HUES64 (cell line): ENCODE data around the gene DOK1.

Source experiments
- H3K27ac ChIP-seq: 2 replicates; pipeline ENCODE4 v1.7.0; 2013; ENCODE audit warnings: low read depth, low read length, inconsistent platforms
- H3K27me3 ChIP-seq: 2 replicates; pipeline ENCODE4 v1.6.1; 2013; ENCODE audit warnings: mild to moderate bottlenecking, low read length; ENCODE audit not compliant: insufficient read depth
- H3K36me3 ChIP-seq: 2 replicates; pipeline ENCODE4 v1.6.1; 2013; ENCODE audit warnings: mild to moderate bottlenecking, low read length; ENCODE audit not compliant: insufficient read depth
- H3K4me1 ChIP-seq: 2 replicates; pipeline ENCODE4 v1.6.1; 2013; ENCODE audit warnings: mild to moderate bottlenecking, low read length, moderate library complexity; ENCODE audit not compliant: insufficient read depth
- H3K4me3 ChIP-seq: 2 replicates; pipeline ENCODE4 v1.5.1; 2013; ENCODE audit warnings: mild to moderate bottlenecking, low read length, moderate library complexity
- H3K9ac ChIP-seq: 2 replicates; pipeline ENCODE4 v1.6.1; 2013; ENCODE audit warnings: mild to moderate bottlenecking, low read depth, low read length
- H3K9me3 ChIP-seq: 2 replicates; pipeline ENCODE4 v1.6.1; 2013; ENCODE audit warnings: low read depth, low read length; ENCODE audit not compliant: insufficient read depth
- WGBS: fragments of 150-250, 120-280 bp; methylation state at CpG from one replicate; pipeline ENCODE4 v1.1.7; 2013; ENCODE audit warnings: missing lambda C conversion rate; 5-methylcytosine and 5-hydroxymethylcytosine counted together

The DOK1 gene

DNA sequence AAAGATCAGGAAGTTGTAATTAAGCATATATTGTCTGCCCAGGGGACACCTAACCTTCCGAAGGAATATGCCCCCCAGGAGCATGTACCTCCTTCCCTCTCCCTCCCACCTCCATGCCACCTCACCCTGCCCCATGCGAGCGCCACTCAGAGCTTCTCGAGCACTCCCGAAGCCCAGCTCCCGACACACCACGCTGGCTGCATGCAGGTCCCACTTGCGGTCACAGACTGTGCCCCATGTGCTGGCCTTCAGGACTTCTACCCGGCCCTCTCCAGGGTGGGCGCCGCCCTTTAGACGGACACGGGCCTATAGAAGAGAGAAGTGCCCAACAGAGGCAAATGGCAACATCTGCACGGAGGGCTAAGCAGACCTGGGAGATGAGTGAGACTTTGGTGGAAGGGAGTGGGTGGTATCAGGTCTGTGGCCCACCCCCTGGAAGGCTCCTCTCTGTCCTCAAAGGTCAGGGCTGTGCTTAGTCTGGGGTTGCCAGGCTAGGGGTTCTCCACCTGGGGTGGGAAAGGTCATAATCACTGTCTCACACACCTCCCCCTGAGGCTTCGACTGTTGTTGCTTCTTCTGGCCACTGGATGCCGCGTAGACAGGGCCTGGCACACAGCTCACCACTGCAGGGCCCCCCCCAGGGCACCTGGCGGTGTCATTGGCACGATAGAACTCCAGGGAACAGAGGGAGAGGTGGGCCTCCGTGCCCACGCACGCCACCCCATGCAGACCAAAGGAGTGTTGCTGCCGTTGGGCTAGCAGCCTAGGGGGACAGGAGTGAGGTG, 18.2 kb upstream of the DOK1 start:
- WGBS = 93% methylated on average over 23 of the region's 23 CpGs
- no peak overlapping the region for H3K4me3 ChIP-seq
- H3K9ac ChIP-seq = no peak overlapping the region
- H3K9me3 ChIP-seq = no peaks in the 10 kb centered on the region
- no peaks in the 10 kb centered on the region for H3K27me3 ChIP-seq
- 0 out of 2 replicates have a peak, but pooled peaks cover 4% of the 10 kb centered on the region for H3K4me1 ChIP-seq
- peaks cover 27% of the 10 kb centered on the region for H3K36me3 ChIP-seq
- no peak overlapping the region for H3K27ac ChIP-seq

DNA sequence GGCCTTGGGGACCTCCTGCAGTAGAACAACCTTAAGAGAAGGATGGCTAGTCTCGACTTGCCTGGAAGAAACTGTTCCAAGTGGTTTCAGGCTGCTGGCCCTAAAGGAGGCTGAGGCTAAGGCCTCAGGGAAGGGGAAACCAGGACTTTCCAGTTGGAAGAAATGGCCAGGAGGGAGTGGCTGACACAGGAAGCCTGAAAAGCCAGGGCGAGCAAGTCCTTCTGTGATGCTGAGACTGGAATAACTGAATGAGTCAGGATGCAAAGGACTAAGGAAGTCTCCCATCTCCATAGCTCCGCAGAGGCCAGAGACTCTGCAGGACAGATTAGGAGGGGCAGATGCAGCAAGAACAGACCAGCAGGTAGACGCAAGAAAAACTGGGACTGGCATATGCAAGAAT, 17.4 kb upstream of the DOK1 start:
- no peak overlapping the region for H3K27ac ChIP-seq
- whole genome bisulfite sequencing = 74% methylated on average over 4 of the region's 4 CpGs

DNA sequence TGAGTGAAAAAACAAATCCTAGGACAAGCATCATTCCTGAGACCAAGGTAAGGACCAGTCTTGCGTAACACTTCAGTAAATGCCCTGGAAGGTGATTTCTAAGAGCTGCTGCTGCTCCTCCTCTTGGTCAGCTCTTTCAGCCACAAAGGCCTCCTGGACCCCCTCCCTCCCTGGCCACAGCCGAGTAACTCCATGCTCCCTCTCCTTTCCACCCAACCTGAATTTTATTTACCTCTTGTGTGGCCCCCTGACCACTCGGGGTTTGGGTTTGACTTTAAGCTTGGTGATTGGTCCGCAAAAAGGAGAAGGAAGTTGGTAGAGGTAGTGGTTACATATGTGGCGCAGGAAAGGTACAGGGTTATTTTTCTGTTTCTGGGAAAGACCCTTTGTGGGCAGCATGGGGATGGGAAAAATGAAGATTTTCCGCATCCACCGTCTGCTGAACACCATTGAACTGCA, 15.6 kb upstream of the DOK1 start:
- Histone ChIP-seq H3K4me1 (0 out of 2 replicates have a peak, but pooled peaks cover 4% of the 10 kb centered on the region), H3K27ac (no peak overlapping the region), H3K27me3 (no peaks in the 10 kb centered on the region), H3K4me3 (no peak overlapping the region), H3K9me3 (no peaks in the 10 kb centered on the region), H3K9ac (no peak overlapping the region), H3K36me3 (peaks cover 2% of the 10 kb centered on the region)
- 90% methylated on average over 7 of the region's 7 CpGs for WGBS

More for the DNA sequence above, 17.4 kb upstream of the DOK1 start:
- Histone ChIP-seq H3K9me3 (no peaks in the 10 kb centered on the region), H3K4me1 (0 out of 2 replicates have a peak, but pooled peaks cover 4% of the 10 kb centered on the region), H3K27me3 (no peaks in the 10 kb centered on the region), H3K36me3 (peaks cover 20% of the 10 kb centered on the region), H3K9ac (no peak overlapping the region), H3K4me3 (no peak overlapping the region)

DNA sequence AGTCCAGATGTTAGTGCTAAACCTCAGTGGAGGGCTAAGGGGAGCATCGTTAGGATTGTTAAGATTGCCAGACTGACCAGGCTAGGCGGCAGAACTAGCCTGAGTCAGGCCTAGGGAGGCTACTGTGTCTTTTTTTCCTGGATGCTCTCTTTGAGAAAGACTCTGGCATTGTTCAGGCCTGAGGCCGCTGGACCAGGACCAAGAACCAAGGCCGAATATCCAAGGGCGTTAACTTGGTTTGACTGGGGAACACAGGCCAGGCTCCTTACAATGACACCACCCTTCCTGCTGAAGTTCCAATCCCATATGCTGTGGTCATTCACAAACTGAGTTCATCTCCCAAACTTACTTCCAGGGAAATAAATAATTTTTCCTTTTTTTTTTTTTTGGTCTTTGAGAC, 14.2 kb upstream of the DOK1 start:
- 95% methylated on average over 5 of the region's 5 CpGs for WGBS

DNA sequence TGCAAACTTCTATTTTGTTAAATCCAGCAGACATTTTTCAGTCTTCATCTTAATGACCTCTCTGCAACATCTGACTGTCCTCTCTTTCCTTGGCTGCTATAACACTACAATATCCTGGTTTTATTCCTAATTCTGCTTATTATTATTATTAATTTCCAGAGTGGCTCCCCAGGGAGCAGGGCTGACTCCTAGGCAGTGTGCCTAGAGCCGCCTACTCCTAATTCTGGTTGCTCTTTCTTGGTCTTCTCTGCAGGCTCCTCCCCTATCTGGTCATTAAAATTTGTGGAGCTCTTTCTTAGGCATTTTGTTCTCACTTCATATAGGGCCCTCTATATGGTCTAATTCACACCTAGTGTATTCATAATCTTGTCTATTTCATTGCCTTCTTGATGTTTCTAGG, 11.5 kb upstream of the DOK1 start:
- H3K9ac ChIP-seq = no peak overlapping the region
- no peaks in the 10 kb centered on the region for H3K9me3 ChIP-seq
- H3K27me3 ChIP-seq = peaks cover 10% of the 10 kb centered on the region
- H3K27ac ChIP-seq = no peak overlapping the region
- H3K4me1 ChIP-seq = 0 out of 2 replicates have a peak, but pooled peaks cover 4% of the 10 kb centered on the region
- 89% methylated on average over 1 of the region's 1 CpG for WGBS
- no peak overlapping the region for H3K4me3 ChIP-seq
- peaks cover 2% of the 10 kb centered on the region; the same call in 1 of the 2 replicates for H3K36me3 ChIP-seq

More for the DNA sequence above, 14.2 kb upstream of the DOK1 start:
- Histone ChIP-seq H3K36me3 (peaks cover 2% of the 10 kb centered on the region; the same call in 1 of the 2 replicates), H3K9ac (no peak overlapping the region), H3K4me1 (0 out of 2 replicates have a peak, but pooled peaks cover 4% of the 10 kb centered on the region), H3K4me3 (no peak overlapping the region), H3K9me3 (no peaks in the 10 kb centered on the region), H3K27me3 (no peaks in the 10 kb centered on the region), H3K27ac (no peak overlapping the region)

DNA sequence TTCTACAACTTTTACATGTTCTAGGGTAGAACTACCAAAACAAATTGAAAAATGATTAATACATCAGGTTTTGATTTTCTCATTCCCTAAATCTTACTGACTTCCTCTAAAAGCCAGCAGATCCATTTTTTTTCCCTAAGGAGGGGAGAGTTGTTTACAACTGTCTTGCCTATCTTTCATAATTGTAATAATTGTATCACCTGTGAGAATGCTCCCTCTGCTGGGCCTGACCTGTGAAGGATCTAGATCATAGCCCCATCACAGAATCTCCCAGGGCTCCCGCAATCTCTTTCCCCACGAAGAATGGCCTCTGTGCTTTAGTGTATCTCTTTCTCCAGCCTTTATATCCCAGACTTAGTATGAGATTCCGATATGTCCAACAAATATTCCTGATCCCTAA, 9.9 kb upstream of the DOK1 start:
- 86% methylated on average over 3 of the region's 3 CpGs for WGBS

DNA sequence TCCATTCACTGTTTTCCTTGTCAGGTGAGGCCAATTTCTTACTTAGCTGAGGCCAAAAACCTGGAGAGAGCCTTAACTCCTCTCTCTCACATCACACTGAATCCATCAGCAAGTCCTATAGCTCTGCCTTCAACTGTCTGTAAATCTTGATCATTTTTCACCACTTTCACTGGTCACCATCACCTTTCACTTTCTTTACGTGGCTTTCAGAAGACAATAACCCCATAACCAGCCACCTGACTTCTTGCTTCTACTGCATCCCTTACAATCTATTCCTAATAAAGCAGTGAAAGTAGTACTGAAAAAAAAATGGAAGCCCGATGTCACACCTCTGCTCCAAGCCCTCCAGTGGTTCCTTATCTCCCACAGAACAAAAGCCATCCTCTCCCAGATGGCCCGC, 8.5 kb upstream of the DOK1 start:
- Histone ChIP-seq H3K9ac (no peak overlapping the region), H3K9me3 (no peaks in the 10 kb centered on the region), H3K27ac (no peak overlapping the region), H3K4me3 (no peak overlapping the region), H3K36me3 (no peaks in the 10 kb centered on the region), H3K4me1 (0 out of 2 replicates have a peak, but pooled peaks cover 5% of the 10 kb centered on the region), H3K27me3 (peaks cover 35% of the 10 kb centered on the region)
- WGBS = 87% methylated on average over 3 of the region's 3 CpGs

More for the DNA sequence above, 9.9 kb upstream of the DOK1 start:
- Histone ChIP-seq H3K9me3 (no peaks in the 10 kb centered on the region), H3K27ac (no peak overlapping the region), H3K27me3 (peaks cover 23% of the 10 kb centered on the region), H3K36me3 (peaks cover 2% of the 10 kb centered on the region; the same call in 1 of the 2 replicates), H3K4me3 (no peak overlapping the region), H3K9ac (no peak overlapping the region), H3K4me1 (0 out of 2 replicates have a peak, but pooled peaks cover under 1% of the 10 kb centered on the region)

DNA sequence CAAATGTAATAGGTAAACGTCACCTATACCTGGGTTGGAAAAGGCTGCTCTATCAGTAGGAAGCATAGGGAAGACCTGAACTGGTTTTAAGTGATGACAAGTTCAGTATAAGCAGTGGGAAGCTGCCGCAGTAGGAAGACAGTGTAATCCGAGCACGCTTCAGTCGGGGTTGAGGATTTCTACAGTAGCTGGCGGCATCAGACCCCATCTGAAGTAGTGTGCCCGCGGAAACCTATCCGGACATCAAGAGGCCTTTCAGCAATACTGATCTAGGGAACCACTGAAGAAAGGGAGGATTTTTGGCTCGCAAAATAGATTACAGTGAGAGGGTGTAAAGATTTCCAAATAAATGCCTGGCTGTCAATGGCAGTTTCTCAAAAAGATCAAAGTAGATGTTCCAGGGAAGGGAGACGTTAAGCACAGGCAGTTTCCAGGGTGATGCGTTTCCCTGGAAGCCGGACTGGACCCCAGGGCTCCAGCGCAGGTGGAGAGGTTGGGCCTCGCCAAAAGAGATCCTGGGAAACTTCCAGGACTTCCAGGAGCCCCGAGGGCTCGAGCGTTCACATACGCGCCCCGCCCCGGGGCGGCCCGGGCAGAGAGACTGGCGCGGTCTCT, 6.1 kb upstream of the DOK1 start:
- H3K4me1 ChIP-seq = peaks cover 14% of the 10 kb centered on the region; the same call in 1 of the 2 replicates
- no peaks in the 10 kb centered on the region for H3K9me3 ChIP-seq
- peaks cover 49% of the 10 kb centered on the region for H3K27me3 ChIP-seq
- H3K27ac ChIP-seq = no peak overlapping the region
- H3K36me3 ChIP-seq = no peaks in the 10 kb centered on the region
- peak overlapping the region; percentile 81 for H3K9ac ChIP-seq
- WGBS = 6% methylated on average over 26 of the region's 26 CpGs
- H3K4me3 ChIP-seq = peak overlapping the region; percentile 73

DNA sequence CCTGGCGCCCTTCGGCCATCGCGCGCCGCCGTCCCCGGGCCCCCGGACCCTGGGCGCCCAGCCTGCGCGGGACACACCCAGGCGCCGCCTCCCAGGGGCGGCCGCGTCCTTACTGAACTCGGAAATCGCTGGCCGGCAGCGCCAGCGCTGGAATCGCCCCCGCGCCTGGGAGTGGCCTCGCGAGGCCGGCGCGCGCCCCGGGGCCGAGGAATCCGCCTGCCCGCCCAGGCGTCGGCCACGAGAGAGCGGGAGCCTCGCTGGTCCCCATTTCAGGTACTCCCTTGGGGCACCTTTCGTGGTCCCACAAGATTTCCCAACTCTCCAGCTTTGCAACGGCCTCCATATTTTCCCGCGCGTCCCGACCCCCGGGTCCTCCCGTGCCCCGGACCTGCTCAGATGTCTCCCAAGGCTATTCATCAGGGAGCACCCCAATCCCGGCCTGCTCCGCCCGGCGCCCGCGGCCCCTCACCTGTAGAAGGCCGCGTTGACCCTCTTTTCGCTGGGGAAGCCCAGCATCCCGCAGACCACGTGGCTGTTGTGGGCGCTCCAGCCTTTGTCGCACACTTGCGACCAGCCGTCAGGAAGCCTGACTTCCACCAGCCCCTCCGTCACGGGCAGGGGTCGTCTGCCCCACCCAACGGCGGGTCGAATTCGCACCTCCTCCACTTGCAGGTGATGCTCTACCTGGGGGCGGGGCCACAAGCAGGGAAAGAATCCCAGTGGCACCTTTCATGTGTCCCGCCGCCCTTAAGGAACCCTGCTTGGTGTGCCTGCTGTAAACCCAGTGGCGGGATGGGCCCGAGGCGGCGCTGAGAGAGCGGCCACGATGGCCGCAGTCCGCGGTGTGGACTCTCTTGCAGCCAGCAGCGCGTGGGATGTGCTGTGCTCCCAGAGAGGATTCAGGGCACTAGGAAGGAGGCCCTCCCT, 5.4 kb upstream of the DOK1 start:
- Histone ChIP-seq H3K4me3 (peak overlapping the region; percentile 73), H3K27me3 (peaks cover 51% of the 10 kb centered on the region), H3K27ac (peak overlapping the region; percentile 3; the same call in 1 of the 2 replicates), H3K36me3 (no peaks in the 10 kb centered on the region), H3K9me3 (no peaks in the 10 kb centered on the region), H3K4me1 (peaks cover 14% of the 10 kb centered on the region; the same call in 1 of the 2 replicates), H3K9ac (peak overlapping the region; percentile 81)
- WGBS = 2% methylated on average over 85 of the region's 85 CpGs

DNA sequence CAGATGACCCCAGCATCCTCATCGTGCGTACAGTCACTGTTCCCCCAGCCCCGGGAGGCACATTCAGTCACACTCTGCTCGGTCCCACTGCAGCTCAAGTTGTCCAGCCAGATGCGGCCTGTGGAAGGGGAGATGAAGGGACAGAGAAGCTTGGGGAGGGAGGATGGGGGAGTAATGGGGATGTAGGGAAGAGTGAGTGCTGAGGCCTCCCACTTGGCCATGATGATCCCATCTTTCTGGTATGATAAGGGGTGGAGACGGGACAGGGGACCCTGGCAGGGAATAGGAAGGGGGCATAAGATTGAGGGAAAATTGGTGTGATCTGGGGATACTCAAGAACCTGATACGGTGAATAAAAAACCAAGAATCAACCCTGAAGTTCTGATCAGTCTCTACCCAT, 4.3 kb upstream of the DOK1 start:
- Histone ChIP-seq H3K4me3 (peak overlapping the region; percentile 73), H3K27ac (no peak overlapping the region)

More for the DNA sequence above, 4.3 kb upstream of the DOK1 start:
- Histone ChIP-seq H3K36me3 (no peaks in the 10 kb centered on the region), H3K9me3 (no peaks in the 10 kb centered on the region), H3K27me3 (peaks cover 57% of the 10 kb centered on the region), H3K9ac (no peak overlapping the region), H3K4me1 (peaks cover 14% of the 10 kb centered on the region; the same call in 1 of the 2 replicates)
- 84% methylated on average over 7 of the region's 7 CpGs for WGBS
